Stimulated activated naive CD8-positive, alpha-beta T cell treated with anti-CD3 and anti-CD28 coated beads, Interleukin-15, Interleukin-2, amounts not matched to agents 100 ng/mL and 50 ng/mL, for 24 hours (primary cell): Measurements from ENCODE around the gene ACTL8.

Source experiments
- H3K27ac Mint-ChIP-seq: one replicate; pipeline ENCODE4 v1.8.0; 2021; ENCODE audit warnings: mild to moderate bottlenecking, mixed read lengths
- H3K27me3 Mint-ChIP-seq: one replicate; pipeline ENCODE4 v1.8.0; 2021; ENCODE audit warnings: mixed read lengths
- H3K36me3 Mint-ChIP-seq: one replicate; pipeline ENCODE4 v1.8.0; 2021; ENCODE audit warnings: low read depth, mixed read lengths
- H3K4me1 Mint-ChIP-seq: one replicate; pipeline ENCODE4 v1.8.0; 2021; ENCODE audit warnings: low read depth, mixed read lengths
- H3K4me3 Mint-ChIP-seq: one replicate; pipeline ENCODE4 v1.8.0; 2021; ENCODE audit warnings: mild to moderate bottlenecking, mixed read lengths
- H3K9me3 Mint-ChIP-seq: one replicate; pipeline ENCODE4 v1.8.0; 2021; ENCODE audit warnings: mixed read lengths

Gene ACTL8

DNA sequence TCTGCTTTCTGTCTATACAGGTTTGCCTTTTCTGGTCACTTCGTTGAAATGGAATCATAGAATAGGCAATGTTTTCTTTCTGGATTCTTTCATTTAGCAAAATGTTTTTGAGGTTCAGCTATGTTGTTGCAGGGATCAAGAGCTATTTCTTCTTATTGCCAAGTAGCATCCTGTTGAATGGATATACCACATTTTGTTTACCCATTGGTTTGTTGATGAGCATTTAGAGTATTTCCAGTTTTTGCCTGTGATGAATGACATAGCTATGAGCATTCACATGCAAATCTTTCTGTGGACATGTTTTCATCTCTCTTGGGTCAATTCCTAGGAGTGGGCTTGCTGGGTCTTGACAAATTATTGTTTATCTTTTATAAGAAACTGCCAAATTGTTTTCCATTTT lies 115.5 kb downstream of the ACTL8 start:
- Mint-ChIP-seq H3K27ac (no peak overlapping the region), H3K9me3 (peaks cover 3% of the 10 kb centered on the region), H3K4me1 (no peaks in the 10 kb centered on the region), H3K4me3 (no peak overlapping the region), H3K27me3 (peaks cover 4% of the 10 kb centered on the region), H3K36me3 (no peaks in the 10 kb centered on the region)

DNA sequence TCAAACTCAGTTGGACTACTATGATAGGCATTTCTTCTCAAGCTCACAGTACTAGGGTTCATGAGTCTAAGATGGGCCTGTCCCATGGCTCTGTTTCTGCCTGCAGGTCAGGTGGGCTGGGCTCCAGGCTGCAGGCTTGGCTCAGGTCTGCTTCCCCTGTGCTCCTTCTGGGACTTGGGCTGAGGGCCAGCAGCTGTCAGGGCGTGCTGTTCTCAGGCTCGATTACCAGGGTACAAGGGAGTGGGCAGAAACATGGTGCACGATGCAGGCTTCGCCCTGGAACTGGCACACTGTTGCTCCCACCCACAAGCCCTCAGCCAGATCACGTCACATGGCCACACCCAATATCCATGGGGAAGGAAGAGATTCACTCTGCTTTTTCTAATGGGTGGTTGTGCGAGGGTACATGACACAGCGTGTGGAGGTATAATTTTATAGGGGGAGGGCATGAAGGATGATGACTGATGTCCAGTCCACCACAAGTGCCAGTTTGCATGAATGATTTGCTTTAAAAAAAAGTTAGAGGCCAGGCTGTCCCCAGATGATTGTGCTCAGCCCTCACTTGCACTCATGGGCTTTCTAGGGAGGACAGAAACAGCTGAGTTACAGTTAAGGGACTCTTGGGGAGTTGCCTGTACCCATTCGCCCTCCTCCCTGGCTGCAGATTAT lies 118.0 kb downstream of the ACTL8 start:
- peaks cover 3% of the 10 kb centered on the region for H3K27me3 Mint-ChIP-seq
- H3K4me3 Mint-ChIP-seq: no peak overlapping the region
- peaks cover 3% of the 10 kb centered on the region for H3K9me3 Mint-ChIP-seq
- no peak overlapping the region for H3K27ac Mint-ChIP-seq
- no peaks in the 10 kb centered on the region for H3K36me3 Mint-ChIP-seq
- H3K4me1 Mint-ChIP-seq: no peaks in the 10 kb centered on the region

DNA sequence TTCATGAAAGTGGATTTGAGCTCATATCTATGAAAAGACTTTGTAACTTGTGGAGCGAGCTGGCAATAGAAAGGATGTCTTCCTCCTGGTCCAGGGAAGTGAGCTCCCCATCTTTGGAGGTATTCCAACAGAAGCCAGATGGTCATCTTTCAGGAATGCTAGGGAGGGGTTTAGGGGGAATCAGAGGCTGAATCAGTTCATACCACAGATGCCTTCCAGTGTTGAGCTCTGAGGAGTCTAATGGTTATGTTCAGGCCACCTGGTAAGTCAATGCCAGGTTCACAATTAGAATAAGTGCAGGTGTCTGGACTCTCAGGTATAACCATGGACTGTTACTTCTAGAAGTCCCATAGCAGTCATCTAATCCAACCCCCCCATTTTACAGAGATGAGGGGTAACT lies 119.1 kb downstream of the ACTL8 start:
- Mint-ChIP-seq H3K9me3 (no peaks in the 10 kb centered on the region), H3K4me1 (no peaks in the 10 kb centered on the region), H3K4me3 (no peak overlapping the region), H3K27me3 (no peaks in the 10 kb centered on the region), H3K36me3 (no peaks in the 10 kb centered on the region), H3K27ac (no peak overlapping the region)

DNA sequence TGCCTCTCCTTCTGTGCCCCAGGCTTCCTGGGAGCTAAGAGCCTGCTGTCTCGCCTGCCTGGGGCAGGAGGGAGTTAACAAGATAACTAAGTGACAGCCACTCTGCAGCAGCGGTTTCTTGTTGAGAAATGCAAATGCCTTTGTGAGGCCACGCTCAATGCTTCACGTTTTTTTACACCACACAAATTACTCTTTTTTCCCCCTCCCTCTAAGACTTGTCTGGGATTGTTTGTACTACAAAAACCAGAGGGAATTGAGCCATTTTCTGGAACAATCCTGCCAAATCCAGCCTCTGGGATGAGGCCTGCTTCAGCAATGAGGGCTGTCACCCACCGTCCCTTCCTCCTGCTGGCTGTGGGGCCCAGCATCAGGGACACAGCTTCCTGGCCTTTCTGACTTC lies 119.6 kb downstream of the ACTL8 start:
- no peaks in the 10 kb centered on the region for H3K27me3 Mint-ChIP-seq
- H3K4me1 Mint-ChIP-seq: no peaks in the 10 kb centered on the region
- H3K9me3 Mint-ChIP-seq: no peaks in the 10 kb centered on the region
- H3K4me3 Mint-ChIP-seq: no peak overlapping the region
- H3K36me3 Mint-ChIP-seq: no peaks in the 10 kb centered on the region
- H3K27ac Mint-ChIP-seq: no peak overlapping the region

DNA sequence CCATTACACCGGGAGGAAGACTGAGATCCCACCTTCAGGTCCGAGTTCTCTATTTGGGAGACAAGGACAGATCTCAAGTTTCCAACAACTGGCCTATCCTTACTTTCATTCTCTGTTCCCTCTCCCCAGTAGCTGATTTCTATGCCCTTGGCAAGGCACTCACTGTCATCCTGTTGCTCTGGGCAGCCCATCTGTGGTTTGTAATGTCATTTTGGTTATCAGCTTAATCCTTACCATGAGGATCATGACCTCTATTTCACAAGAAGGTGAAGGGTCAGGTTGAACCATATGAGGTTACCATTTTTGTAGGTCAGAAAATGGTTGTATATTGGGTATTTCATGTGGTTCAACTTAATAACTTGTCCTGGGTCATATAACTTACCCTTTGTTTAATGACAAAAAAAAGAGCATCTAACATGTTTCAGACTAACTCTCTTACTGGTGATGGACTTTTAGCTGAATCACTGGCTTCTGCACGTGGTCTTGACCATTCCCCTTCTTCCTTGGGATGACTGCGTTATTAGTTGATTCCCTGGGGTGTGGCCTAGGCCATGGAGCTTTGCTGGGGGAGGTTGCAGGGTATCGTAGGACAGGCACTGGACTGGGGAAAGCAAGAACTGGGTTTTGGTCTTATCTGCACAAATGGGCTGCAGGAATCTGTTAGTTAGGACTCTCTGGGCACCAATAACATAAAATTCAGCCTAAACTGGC lies 120.2 kb downstream of the ACTL8 start:
- Mint-ChIP-seq H3K27me3 (no peaks in the 10 kb centered on the region), H3K4me1 (no peaks in the 10 kb centered on the region), H3K4me3 (no peak overlapping the region), H3K36me3 (no peaks in the 10 kb centered on the region), H3K27ac (no peak overlapping the region), H3K9me3 (no peaks in the 10 kb centered on the region)

DNA sequence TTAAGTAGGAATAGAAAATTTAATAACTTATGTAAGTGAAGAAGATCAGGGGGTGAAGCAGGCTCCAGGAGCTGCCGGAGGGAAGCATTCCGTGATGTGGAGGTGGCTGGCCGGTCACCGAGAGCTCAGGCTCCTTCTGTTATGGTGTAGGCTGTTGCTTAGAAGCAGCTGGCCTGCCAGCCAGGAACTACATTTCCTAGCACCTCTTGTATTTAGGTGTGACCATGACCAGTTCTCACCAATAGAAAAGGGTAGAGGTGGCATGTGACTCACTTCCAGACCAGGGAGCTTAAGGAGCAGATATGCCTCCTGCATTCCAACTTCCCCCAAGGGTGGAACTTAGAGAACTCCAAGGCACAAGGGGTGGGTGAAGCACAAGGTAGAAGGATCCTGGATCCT lies 120.7 kb downstream of the ACTL8 start:
- no peaks in the 10 kb centered on the region for H3K9me3 Mint-ChIP-seq
- no peaks in the 10 kb centered on the region for H3K27me3 Mint-ChIP-seq
- H3K4me3 Mint-ChIP-seq: no peak overlapping the region
- no peaks in the 10 kb centered on the region for H3K36me3 Mint-ChIP-seq
- H3K27ac Mint-ChIP-seq: no peak overlapping the region
- no peaks in the 10 kb centered on the region for H3K4me1 Mint-ChIP-seq
